PC-9 (cell line): ENCODE data around the gene CNTN5. TPM values are rescaled to one million over a fixed set of nuclear protein-coding genes. Genes with fewer than 3 reads are reported as not detected.

Experiments
- BruUV-seq: library from RNA; stranded (reverse); fragments of 400-500 nt; replicated peaks from 2 replicates; lab custom pipeline; 2021; lab: Mats Ljungman, UMichigan
- CTCF ChIA-PET: fragments of 300-600 bp; sonication (Branson Sonifier 250); formaldehyde crosslinking; loops from one replicate; lab custom pipeline; 2022; ENCODE audit warnings: antibody characterized with exemption; lab: Charles Lee
- POLR2A ChIA-PET: fragments of 300-600 bp; sonication (Branson Sonifier 250); formaldehyde crosslinking; loops from one replicate; lab custom pipeline; 2022; ENCODE audit warnings: antibody characterized with exemption; ENCODE audit not compliant: unreplicated experiment; lab: Charles Lee
- DNase-seq, 2 experiments: peaks; one replicate each; pipeline versions ENCODE4 v3.0.0 to v3.0.0-alpha.2; 2015 to 2022; ENCODE audit warnings: mixed read lengths in 1 of 2
- H2AFZ ChIP-seq: fragments of 200-600 bp; sonication (generic); 2 replicates; pipeline ENCODE4 v1.8.1; 2017; ENCODE audit warnings: antibody characterized with exemption
- H3F3A ChIP-seq: fragments of 200-600 bp; sonication (generic); 2 replicates; pipeline ENCODE4 v1.8.1; 2017; ENCODE audit warnings: antibody characterized with exemption, mild to moderate bottlenecking, low read depth; ENCODE audit not compliant: insufficient read depth
- H3K27ac ChIP-seq: fragments of 200-600 bp; sonication (generic); 2 replicates; pipeline ENCODE4 v1.6.1; 2016; ENCODE audit warnings: mixed run types
- H3K27me3 ChIP-seq: fragments of 200-600 bp; sonication (generic); 2 replicates; pipeline ENCODE4 v1.6.1; 2016; ENCODE audit warnings: low read depth, mixed run types; ENCODE audit not compliant: insufficient read depth
- H3K36me3 ChIP-seq: fragments of 200-600 bp; sonication (generic); 2 replicates; pipeline ENCODE4 v1.6.1; 2016; ENCODE audit warnings: low read depth, mixed run types
- H3K4me1 ChIP-seq: fragments of 200-600 bp; sonication (generic); replicated peaks from 2 replicates; pipeline ENCODE4 v1.6.1; 2016; ENCODE audit warnings: mixed run types; ENCODE audit not compliant: insufficient read depth
- H3K4me2 ChIP-seq: fragments of 200-600 bp; sonication (generic); 2 replicates; pipeline ENCODE4 v1.6.1; 2017; ENCODE audit warnings: mixed run types
- H3K4me3 ChIP-seq: fragments of 200-600 bp; sonication (generic); 2 replicates; pipeline ENCODE4 v1.6.1; 2016; ENCODE audit warnings: mixed run types
- H3K79me2 ChIP-seq: fragments of 200-600 bp; sonication (generic); 2 replicates; pipeline ENCODE4 v1.6.1; 2017; ENCODE audit warnings: low read depth, mixed run types
- H3K9me2 ChIP-seq: fragments of 200-600 bp; sonication (generic); 2 replicates; pipeline ENCODE4 v1.8.1; 2017; ENCODE audit warnings: mild to moderate bottlenecking; ENCODE audit not compliant: insufficient read depth
- H3K9me3 ChIP-seq: fragments of 200-600 bp; sonication (generic); 2 replicates; pipeline ENCODE4 v1.8.1; 2016; ENCODE audit warnings: low read depth; ENCODE audit not compliant: insufficient read depth
- H4K20me1 ChIP-seq: fragments of 200-600 bp; sonication (generic); 2 replicates; pipeline ENCODE4 v1.8.1; 2017; ENCODE audit not compliant: insufficient read depth
- CTCF ChIP-seq: fragments of 200-600 bp; sonication (generic); conservative IDR thresholded peaks from 2 replicates; pipeline ENCODE4 v1.6.1; 2017; ENCODE audit warnings: mixed run types, antibody characterized with exemption, mild to moderate bottlenecking, moderate library complexity
- EZH2 ChIP-seq: fragments of 200-600 bp; sonication (generic); IDR thresholded peaks from 2 replicates; pipeline ENCODE4 v1.8.0; 2017; ENCODE audit warnings: antibody characterized with exemption, low read depth
- intact Hi-C: fragments of 100-400 bp; cut with micrococcal nuclease; formaldehyde crosslinking; loops from one replicate; pipeline ENCODE4 v1.10.0; 2022; ENCODE audit not compliant: unreplicated experiment
- total RNA-seq: library from RNA; stranded (reverse); gene quantifications from 2 replicates; pipeline ENCODE4 v1.2.3, GENCODE V29; 2021

Gene CNTN5
- total RNA-seq, 1 experiment from 2014 or later, result not detected

DNA sequence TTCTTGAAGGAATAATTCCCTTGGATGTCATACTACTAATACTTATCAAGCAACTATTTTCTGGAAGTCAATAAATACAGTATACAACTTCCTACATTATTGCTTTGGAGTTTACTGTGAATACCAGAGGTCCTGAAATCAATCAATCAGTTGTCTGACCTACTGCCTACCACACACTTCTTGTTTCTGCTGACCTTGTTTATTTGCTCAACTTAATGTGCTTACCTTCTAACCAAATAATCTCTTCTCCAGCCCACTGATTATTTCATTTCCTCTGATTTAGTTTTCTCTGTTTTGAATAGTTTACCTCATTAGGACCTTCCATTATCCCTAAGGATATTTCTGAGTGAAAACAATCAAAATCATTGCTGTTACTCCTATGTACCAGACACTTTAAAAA is 1142.7 kb downstream of the CNTN5 start:
- no peaks in the 10 kb centered on the region for H3K79me2 ChIP-seq
- no peak overlapping the region for H3K4me2 ChIP-seq
- no peaks in the 10 kb centered on the region for H3K9me3 ChIP-seq
- no peaks in the 10 kb centered on the region for H3K9me2 ChIP-seq
- H3K36me3 ChIP-seq, result no peaks in the 10 kb centered on the region
- H3K4me3 ChIP-seq, result no peak overlapping the region
- H3K27me3 ChIP-seq, result no peaks in the 10 kb centered on the region
- H3F3A ChIP-seq, result no peaks in the 10 kb centered on the region
- TF ChIP-seq EZH2 (no peak), CTCF (no peak)
- CTCF ChIA-PET, result interaction anchor here (0.6 kb wide), 1 partner anchor 21 kb away, joined by 3 read pairs; no protein-coding TSS in a partner anchor
- no TSS peak for BruUV-seq
- POLR2A ChIA-PET, result no interaction called here
- H4K20me1 ChIP-seq, result no peaks in the 10 kb centered on the region
- no peak overlapping the region for H2AFZ ChIP-seq
- no peaks in the 10 kb centered on the region for H3K4me1 ChIP-seq
- H3K27ac ChIP-seq, result no peak overlapping the region
- DNase-seq, result no peak
- intact Hi-C loops, result no loop called here

DNA sequence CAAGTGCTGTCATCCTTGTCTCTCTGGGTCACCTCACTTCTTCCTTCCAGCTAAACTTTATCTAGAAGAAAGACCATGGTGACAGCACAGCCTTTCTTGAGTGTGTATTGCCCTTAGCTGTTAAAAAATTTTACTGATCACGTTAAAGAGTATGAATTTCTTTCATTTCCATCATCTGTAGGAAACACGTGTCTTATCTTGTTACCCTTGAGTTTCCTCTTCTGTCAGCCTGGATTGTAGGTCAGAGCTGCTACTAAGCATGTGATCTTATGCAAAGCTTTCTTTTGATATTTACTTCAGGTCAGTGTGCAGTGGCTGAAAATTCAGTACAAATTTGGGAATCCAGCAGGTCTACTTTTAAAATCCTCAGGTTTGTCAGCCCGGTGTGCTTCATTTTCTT is 1154.1 kb downstream of the CNTN5 start:
- Histone ChIP-seq H4K20me1 (no peaks in the 10 kb centered on the region), H3K4me2 (no peak overlapping the region), H3K79me2 (no peaks in the 10 kb centered on the region), H3K36me3 (no peaks in the 10 kb centered on the region), H3F3A (no peaks in the 10 kb centered on the region), H3K9me3 (no peaks in the 10 kb centered on the region), H3K27me3 (no peaks in the 10 kb centered on the region), H2AFZ (no peak overlapping the region), H3K4me1 (no peaks in the 10 kb centered on the region), H3K4me3 (no peak overlapping the region), H3K9me2 (no peaks in the 10 kb centered on the region), H3K27ac (no peak overlapping the region)
- no TSS peak for BruUV-seq
- DNase-seq, result no peak
- POLR2A ChIA-PET, result no interaction called here
- intact Hi-C loops, result no loop called here
- no peak for TF ChIP-seq EZH2
- no peak for TF ChIP-seq CTCF
- CTCF ChIA-PET, result no interaction called here

- H3K36me3 ChIP-seq, result no peaks in the 10 kb centered on the region
- TF ChIP-seq EZH2, result no peak
- no peak for TF ChIP-seq CTCF
- ChIA-PET CTCF (no interaction called here), POLR2A (no interaction called here)
- H3K9me3 ChIP-seq, result no peaks in the 10 kb centered on the region
- H3K4me3 ChIP-seq, result no peak overlapping the region
- no peaks in the 10 kb centered on the region for H3K4me1 ChIP-seq
- no peak overlapping the region for H3K4me2 ChIP-seq
- no peaks in the 10 kb centered on the region for H3K79me2 ChIP-seq
- H3K27ac ChIP-seq, result no peak overlapping the region
- no peaks in the 10 kb centered on the region for H3K9me2 ChIP-seq
- intact Hi-C loops, result no loop called here
- DNase-seq, result no peak
- BruUV-seq, result no TSS peak
- no peak overlapping the region for H2AFZ ChIP-seq
- H4K20me1 ChIP-seq, result no peaks in the 10 kb centered on the region
- H3K27me3 ChIP-seq, result no peaks in the 10 kb centered on the region
- no peaks in the 10 kb centered on the region for H3F3A ChIP-seq
Measured at GRCh38 chr11:100176456-100176855, 1155.7 kb downstream of the CNTN5 start.
